C4-2B (cell line): ENCODE data around the gene ARVCF.

Source experiments
- CTCF ChIP-seq: fragments of 450-650 bp; conservative IDR thresholded peaks from 2 replicates; pipeline ENCODE4 v1.5.1; 2017; ENCODE audit warnings: mild to moderate bottlenecking
- ZFX ChIP-seq: fragments of 450-650 bp; IDR thresholded peaks from 2 replicates; pipeline ENCODE4 v1.6.1; 2017

GRCh38 chr22:20036084-20036482 is 19.5 kb upstream of the ARVCF start:
- no peak for TF ChIP-seq CTCF
- TF ChIP-seq ZFX: no peak
